Measurements from ENCODE around the gene FNDC4. TPM values are rescaled to one million over a fixed set of nuclear protein-coding genes. Genes with fewer than 3 reads are reported as not detected.

FNDC4 gene
- total and polyA plus RNA-seq, 2 of the 8 experiments (the other 6 are each of a cell fraction or from before 2014, with no cell fraction given): 14.1 to 14.7 TPM

- TF ChIP-seq E2F6 (IDR thresholded peaks at IDR 0.05): no peak
- TF ChIP-seq KDM4A (IDR thresholded peaks at IDR 0.05; ENCODE audit: low read depth, low read length, severe bottlenecking): peak; percentile 99
- TF ChIP-seq PHF8 (conservative IDR thresholded peaks at IDR 0.05; ENCODE audit: low read depth, low read length): peak; percentile 49
- no peak for TF ChIP-seq EZH2 (IDR thresholded peaks at IDR 0.05; ENCODE audit: low read depth, low read length, severe bottlenecking)
- no peak for TF ChIP-seq BACH1 (IDR thresholded peaks at IDR 0.05; ENCODE audit: low read length)
- TF ChIP-seq SP1 (IDR thresholded peaks at IDR 0.05; ENCODE audit: low read depth, low read length): no peak; the same call in 1 of the 2 replicates
- no peak for TF ChIP-seq JUN (IDR thresholded peaks at IDR 0.05; ENCODE audit: low read depth, low read length)
- no peak for TF ChIP-seq EP300 (IDR thresholded peaks at IDR 0.05; ENCODE audit: borderline replicate concordance in 1 of 2, low read depth in 2 of 2, low read length in 2 of 2)
- no peak for TF ChIP-seq RNF2 (IDR thresholded peaks at IDR 0.05; ENCODE audit: borderline replicate concordance, low read depth, low read length, missing control alignments, poor library complexity, severe bottlenecking)
- no peak for TF ChIP-seq NANOG (IDR thresholded peaks at IDR 0.05; ENCODE audit: insufficient read depth, low read depth, low read length, poor library complexity, severe bottlenecking)
- peak; percentile 76; the same call in 1 of the 2 replicates for TF ChIP-seq POLR2AphosphoS5 (IDR thresholded peaks at IDR 0.05; ENCODE audit: low read depth, low read length)
- TF ChIP-seq TEAD4 (IDR thresholded peaks at IDR 0.05; ENCODE audit: low read depth, low read length): no peak
- peak; percentile 60 for TF ChIP-seq JUND (IDR thresholded peaks at IDR 0.05; ENCODE audit: low read length)
- no peak for TF ChIP-seq ZNF274 (IDR thresholded peaks at IDR 0.05; ENCODE audit: borderline replicate concordance, extremely low read depth, low read length)
- TF ChIP-seq RBBP5 (IDR thresholded peaks at IDR 0.05; ENCODE audit: borderline replicate concordance, low read depth, low read length): no peak
- no peak for TF ChIP-seq SUZ12 (IDR thresholded peaks at IDR 0.05; ENCODE audit: low read length)
- peak; percentile 96 to 99 for TF ChIP-seq SIN3A (conservative IDR thresholded peaks at IDR 0.05 in 1 of 2, IDR thresholded peaks at IDR 0.05 in 1 of 2; ENCODE audit: low read depth in 1 of 2, low read length in 2 of 2)
- no peak for TF ChIP-seq CTBP2 (IDR thresholded peaks at IDR 0.05; ENCODE audit: borderline replicate concordance, insufficient read depth, insufficient read length, low read length)
- TF ChIP-seq CBX5 (IDR thresholded peaks at IDR 0.05; ENCODE audit: low read depth, low read length): no peak
- peak; percentile 93 for TF ChIP-seq MAX (IDR thresholded peaks at IDR 0.05)
- TF ChIP-seq ASH2L (IDR thresholded peaks at IDR 0.05; ENCODE audit: low read length): peak; percentile 51
Measured at GRCh38 chr2:27489498-27490397, 5.3 kb downstream of the FNDC4 start, which contains the start of gene IFT172 (continued).
